Aorta (tissue), 5 donors: ENCODE measurements around the gene GNG4. TPM values are rescaled to one million over a fixed set of nuclear protein-coding genes. Genes with fewer than 3 reads are reported as not detected.
"Not testable (repeated sequence)": the region's sequence is repeated elsewhere in the genome, so short reads cannot be mapped to it uniquely, and the experiment has no call there.

ENCODE experiments used
- ATAC-seq: fragments of 200-7000 bp; cut with Tn5 transposase; one replicate; pipeline ENCODE4 v1.9.1; 2022; ENCODE audit warnings: moderate library complexity; ENCODE audit not compliant: low FRiP score
- DNase-seq, 2 donors: peaks; one replicate each; pipeline ENCODE4 v3.0.0-alpha.2; 2020
- H3K27ac ChIP-seq, 2 donors: one replicate each; pipeline ENCODE4 v1.5.1; 2013; ENCODE audit warnings: low read length in 2 of 2, mild to moderate bottlenecking in 2 of 2, moderate library complexity in 2 of 2, control low read depth in 1 of 2, inconsistent platforms in 1 of 2, low read depth in 1 of 2
- H3K27me3 ChIP-seq, 2 donors: one replicate each; pipeline ENCODE4 v1.6.1; 2013; ENCODE audit warnings: control low read depth in 1 of 2, low read length in 1 of 2, mild to moderate bottlenecking in 1 of 2, moderate library complexity in 1 of 2; ENCODE audit not compliant: insufficient read depth in 2 of 2, control insufficient read depth in 1 of 2
- H3K36me3 ChIP-seq, 2 donors: one replicate each; pipeline ENCODE4 v1.6.1; 2013; ENCODE audit warnings: control low read depth in 1 of 2, low read length in 1 of 2, mild to moderate bottlenecking in 1 of 2; ENCODE audit not compliant: insufficient read depth in 2 of 2, control insufficient read depth in 1 of 2
- H3K4me1 ChIP-seq, 2 donors: one replicate each; pipeline ENCODE4 v1.6.1; 2013; ENCODE audit warnings: low read length in 2 of 2, control low read depth in 1 of 2, mild to moderate bottlenecking in 1 of 2, moderate library complexity in 1 of 2; ENCODE audit not compliant: insufficient read depth in 2 of 2, control insufficient read depth in 1 of 2
- H3K4me3 ChIP-seq, 2 donors: one replicate each; pipeline ENCODE4 v1.5.1; 2013; ENCODE audit warnings: low read length in 2 of 2, control low read depth in 1 of 2, mild to moderate bottlenecking in 1 of 2
- H3K9me3 ChIP-seq: one replicate; pipeline ENCODE4 v1.6.1; 2013; ENCODE audit warnings: mild to moderate bottlenecking, low read length; ENCODE audit not compliant: control insufficient read depth
- WGBS, 2 donors: extraction: QIAGEN DNeasy Blood & Tissue Kit; methylation state at CpG; one replicate each; pipeline ENCODE4 v1.1.7; 2013; 5-methylcytosine and 5-hydroxymethylcytosine counted together
- intact Hi-C, 2 donors: fragments of 100-400 bp; cut with DNase I; formaldehyde crosslinking; loops; one replicate each; pipeline versions ENCODE4 v1.14.2 to v1.15.0; 2022
- polyA plus RNA-seq, 2 donors: library from polyadenylated mRNA; stranded (reverse); fragments of 200-250 nt; gene quantifications; one replicate each; pipeline ENCODE4 v1.2.3, GENCODE V29; 2013
- total RNA-seq, 2 donors: library from RNA; stranded (reverse); fragmentation: NEBNext Ultra II Directional; extraction: Animal tissue kit (Norgen Biotek cat#: 25700); gene quantifications; one replicate each; pipeline ENCODE4 v1.2.1, GENCODE V29; 2021
- donor health status: healthy with polysubstance abuse.
- donor health status: Bipolar disorder and iron deficiency.
- donor health status: DM: no; HTN: no; CAD: no.
- donor health status: DM: no; HTN: no; CAD: no.
- donor health status: DM: yes; HTN: yes; CAD: no.

The GNG4 gene
- total and polyA plus RNA-seq, 4 donors: 0.23 to 4.4 (median 0.62) TPM

DNA sequence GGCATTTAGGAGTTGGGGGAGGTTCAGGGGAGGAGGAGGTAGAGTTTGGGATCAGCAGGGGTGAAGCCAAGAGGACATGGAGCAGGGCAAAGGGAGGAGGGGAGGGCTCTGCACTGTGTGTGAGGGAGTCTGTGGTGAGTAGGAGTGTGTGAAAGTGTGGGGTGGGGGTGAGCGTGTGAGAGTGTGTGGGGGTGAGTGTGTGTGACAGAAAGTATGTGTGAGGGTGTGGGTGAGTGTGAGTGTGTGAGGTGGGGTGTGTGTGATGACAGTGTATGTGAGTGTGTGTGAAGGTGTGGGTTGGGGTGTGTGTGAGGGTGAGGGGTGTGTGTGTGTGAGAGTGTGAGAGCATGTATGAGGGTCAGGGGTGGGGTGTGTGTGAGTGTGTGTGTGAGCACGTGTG lies 62.6 kb downstream of the GNG4 start:
- ATAC-seq: no peak
- Histone ChIP-seq H3K4me3 (no peak overlapping the region), H3K36me3 (no peaks in the 10 kb centered on the region), H3K4me1 (no peaks in the 10 kb centered on the region), H3K27me3 (no peaks in the 10 kb centered on the region), H3K9me3 (no peaks in the 10 kb centered on the region), H3K27ac (no peak overlapping the region)
- intact Hi-C loops: loop anchor here in 1 of 2 donors (10.0 kb wide), 1 partner anchor 58 kb away; the partner anchor contains the start of gene GNG4
- 86 to 92% methylated on average over 2 of the region's 2 CpGs for WGBS, 2 donors
- DNase-seq: no peak

DNA sequence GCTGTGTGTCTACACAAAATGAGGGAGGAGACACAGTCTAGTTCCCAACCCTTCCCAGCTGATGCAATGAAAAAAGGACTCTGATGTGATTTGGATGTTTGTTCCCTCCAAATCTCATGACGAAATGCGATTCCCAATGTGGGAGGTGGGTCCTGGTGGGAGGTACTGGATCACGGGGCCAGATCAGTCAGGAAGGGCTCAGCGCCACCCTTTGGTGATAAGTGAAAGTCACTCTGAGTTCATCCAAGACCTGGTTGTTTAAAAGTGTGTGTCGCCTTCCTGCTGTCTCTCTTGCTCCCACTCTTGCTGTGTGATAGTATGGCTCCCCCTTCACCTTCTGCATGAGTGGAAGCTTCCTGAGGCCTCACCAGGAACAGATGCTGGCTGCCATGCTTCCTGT lies 63.2 kb downstream of the GNG4 start:
- no peaks in the 10 kb centered on the region for H3K36me3 ChIP-seq
- H3K27ac ChIP-seq: no peak overlapping the region
- intact Hi-C loops: loop anchor here in 1 of 2 donors (10.0 kb wide), 1 partner anchor 58 kb away; the partner anchor contains the start of gene GNG4
- no peak overlapping the region for H3K4me3 ChIP-seq
- H3K4me1 ChIP-seq: no peaks in the 10 kb centered on the region
- 69 to 74% methylated on average over 5 of the region's 5 CpGs for WGBS, 2 donors
- no peaks in the 10 kb centered on the region for H3K27me3 ChIP-seq
- no peak for ATAC-seq
- no peak for DNase-seq
- no peaks in the 10 kb centered on the region for H3K9me3 ChIP-seq

DNA sequence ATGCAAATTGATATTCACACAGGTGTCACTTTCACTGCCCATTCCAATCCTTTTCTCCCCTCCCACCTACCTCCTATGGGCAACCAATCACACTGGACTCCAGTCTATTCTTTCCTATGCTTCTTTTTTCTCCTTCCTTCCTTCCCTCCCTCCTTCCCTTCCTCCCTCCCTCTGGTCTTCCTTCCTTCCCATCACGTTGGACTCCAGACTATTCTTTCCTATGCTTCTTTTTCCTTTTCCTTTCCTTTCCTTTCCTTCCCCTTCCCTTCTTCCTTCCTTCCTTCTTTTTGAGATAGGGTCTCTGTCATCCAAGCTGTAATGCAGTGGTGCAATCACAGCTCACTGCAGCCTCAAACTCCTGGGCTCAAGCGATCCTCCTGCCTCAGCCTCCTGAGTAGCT lies 64.6 kb downstream of the GNG4 start:
- H3K4me3 ChIP-seq: no peak overlapping the region
- no peaks in the 10 kb centered on the region for H3K27me3 ChIP-seq
- H3K4me1 ChIP-seq: no peaks in the 10 kb centered on the region
- 72 to 80% methylated on average over 2 of the region's 2 CpGs for WGBS, 2 donors
- H3K27ac ChIP-seq: no peak overlapping the region
- intact Hi-C loops: loop anchor here in 1 of 2 donors (10.0 kb wide), 1 partner anchor 60 kb away; the partner anchor contains the start of gene GNG4
- no peaks in the 10 kb centered on the region for H3K36me3 ChIP-seq
- no peak for ATAC-seq
- H3K9me3 ChIP-seq: no peaks in the 10 kb centered on the region
- DNase-seq: no peak

DNA sequence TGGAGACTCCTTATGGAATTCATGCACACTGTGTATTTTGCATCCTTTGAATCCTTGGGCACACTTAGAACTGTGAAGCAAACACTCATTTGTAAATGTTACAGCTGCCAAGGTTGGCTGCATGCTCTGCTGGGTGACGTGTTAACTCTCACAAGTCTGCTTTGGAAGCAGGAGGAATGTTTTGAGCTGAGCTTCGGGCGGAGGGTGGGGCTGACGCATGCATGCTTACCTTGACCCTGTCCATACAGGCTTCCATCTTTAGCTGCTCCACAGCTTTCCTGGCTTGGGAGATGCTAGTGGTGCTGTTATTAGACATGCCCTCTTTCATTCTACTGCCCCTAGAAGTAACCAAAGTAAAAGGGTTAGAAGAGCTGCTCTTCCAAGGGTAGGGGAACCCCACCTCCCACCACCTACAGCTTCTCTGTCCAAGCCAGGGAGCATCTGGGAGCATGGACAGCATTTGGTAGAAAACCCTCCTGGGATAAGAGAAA lies 66.0 kb downstream of the GNG4 start:
- ATAC-seq (no peak), DNase-seq (no peak)
- H3K27me3 ChIP-seq: no peaks in the 10 kb centered on the region
- 38 to 43% methylated on average over 4 of the region's 4 CpGs for WGBS, 2 donors
- no peaks in the 10 kb centered on the region for H3K36me3 ChIP-seq
- H3K9me3 ChIP-seq: no peaks in the 10 kb centered on the region
- no peak overlapping the region for H3K27ac ChIP-seq
- H3K4me3 ChIP-seq: no peak overlapping the region
- H3K4me1 ChIP-seq: no peaks in the 10 kb centered on the region
- intact Hi-C loops: loop anchor here in 1 of 2 donors (10.0 kb wide), 1 partner anchor 61 kb away; the partner anchor contains the start of gene GNG4

DNA sequence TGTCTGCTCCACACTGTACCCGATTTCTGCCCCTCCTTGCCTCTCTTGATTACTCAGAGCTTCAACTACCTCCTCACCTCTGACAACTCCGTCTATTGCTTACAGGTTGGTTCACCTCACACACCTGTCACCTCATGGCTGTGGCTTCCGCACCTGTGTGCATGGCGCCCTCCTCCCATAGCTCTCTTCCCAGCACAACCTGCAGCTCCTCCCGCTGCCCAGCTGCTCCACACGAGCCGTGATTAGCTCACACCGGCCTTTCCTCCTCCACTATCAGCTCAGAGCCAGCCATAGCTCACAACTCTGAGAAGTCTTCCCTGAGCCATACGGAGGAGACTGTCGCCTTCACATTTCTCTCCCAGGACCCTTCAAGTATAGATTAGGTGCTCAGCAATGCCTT lies 67.5 kb downstream of the GNG4 start:
- Histone ChIP-seq H3K27me3 (no peaks in the 10 kb centered on the region), H3K36me3 (no peaks in the 10 kb centered on the region), H3K4me1 (no peaks in the 10 kb centered on the region), H3K9me3 (no peaks in the 10 kb centered on the region), H3K4me3 (no peak overlapping the region), H3K27ac (no peak overlapping the region)
- 85% methylated on average over 10 of the region's 10 CpGs for WGBS, 2 donors
- intact Hi-C loops: loop anchor here in 1 of 2 donors (10.0 kb wide), 1 partner anchor 63 kb away; the partner anchor contains the start of gene GNG4
- ATAC-seq (no peak), DNase-seq (no peak)

DNA sequence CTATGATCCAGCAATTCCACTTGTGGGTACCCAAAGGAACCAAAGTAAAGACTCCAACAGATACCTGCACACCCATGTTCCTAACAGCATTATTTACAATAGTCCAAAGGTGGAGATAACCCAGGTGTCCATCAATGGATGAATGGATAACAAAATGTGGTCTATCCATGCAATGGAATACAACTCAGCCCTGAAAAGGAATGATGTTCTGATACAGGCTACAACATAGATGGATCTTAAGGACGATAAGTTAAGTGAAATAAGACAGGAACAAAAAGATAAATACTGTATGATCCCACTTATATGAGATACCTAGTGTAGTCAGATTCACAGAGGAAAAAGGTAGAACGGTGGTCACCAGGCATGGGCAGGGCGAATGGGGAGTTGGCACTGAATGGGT lies 69.7 kb downstream of the GNG4 start:
- Histone ChIP-seq H3K27me3 (no peaks in the 10 kb centered on the region), H3K27ac (no peak overlapping the region), H3K36me3 (no peaks in the 10 kb centered on the region), H3K4me1 (no peaks in the 10 kb centered on the region), H3K9me3 (no peaks in the 10 kb centered on the region), H3K4me3 (no peak overlapping the region)
- intact Hi-C loops: loop anchor here in 1 of 2 donors (10.0 kb wide), 1 partner anchor 65 kb away; the partner anchor contains the start of gene GNG4
- no peak for ATAC-seq
- no peak for DNase-seq
- 87 to 93% methylated on average over 3 of the region's 3 CpGs for WGBS, 2 donors

DNA sequence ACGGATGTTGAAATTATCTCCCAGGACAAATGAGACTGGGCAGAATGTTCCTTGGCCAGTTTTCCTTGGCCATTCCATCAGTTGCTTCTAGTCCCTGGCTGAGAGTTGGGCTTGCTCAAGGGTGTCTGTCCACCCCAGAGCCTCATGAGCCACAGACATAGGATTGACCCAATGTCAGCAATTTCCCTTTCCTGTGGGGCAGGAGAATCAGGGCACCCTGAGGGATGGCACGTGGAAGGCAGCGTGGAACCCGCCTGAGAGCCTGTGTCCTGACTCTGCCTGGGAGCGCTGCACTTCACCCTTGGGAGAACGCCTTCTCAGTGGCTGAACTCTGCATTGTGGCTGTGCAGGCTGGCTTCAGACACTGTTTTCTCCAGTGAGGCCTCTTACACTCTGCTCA lies 74.0 kb downstream of the GNG4 start:
- Histone ChIP-seq H3K27ac (no peak overlapping the region), H3K36me3 (no peaks in the 10 kb centered on the region), H3K4me3 (no peak overlapping the region), H3K27me3 (no peaks in the 10 kb centered on the region), H3K9me3 (no peaks in the 10 kb centered on the region), H3K4me1 (no peaks in the 10 kb centered on the region)
- ATAC-seq (no peak), DNase-seq (no peak)
- WGBS, 2 donors: 83% methylated on average over 6 of the region's 6 CpGs
- intact Hi-C loops: no loop called here

DNA sequence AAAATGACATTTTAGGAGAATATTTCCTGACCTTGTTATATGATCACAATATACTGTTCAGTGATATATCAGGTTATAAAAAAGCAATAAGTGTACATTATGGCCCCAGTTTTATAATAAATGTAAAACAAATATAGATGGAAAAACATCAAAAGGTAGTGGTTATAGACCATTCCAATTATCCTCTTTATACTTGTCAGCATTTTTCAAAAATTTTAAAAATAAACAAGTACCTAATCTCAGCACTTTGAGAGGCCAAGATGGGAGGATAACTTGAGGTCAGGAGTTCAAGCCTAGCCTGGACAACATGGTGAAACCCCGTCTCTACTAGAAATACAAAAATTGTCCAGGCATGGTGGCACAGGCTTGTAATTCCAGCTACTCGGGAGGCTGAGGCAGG lies 75.7 kb downstream of the GNG4 start:
- Histone ChIP-seq H3K27ac (no peak overlapping the region), H3K9me3 (no peaks in the 10 kb centered on the region), H3K4me1 (no peaks in the 10 kb centered on the region), H3K4me3 (no peak overlapping the region), H3K36me3 (no peaks in the 10 kb centered on the region), H3K27me3 (no peaks in the 10 kb centered on the region)
- 73 to 76% methylated on average over 2 of the region's 2 CpGs for WGBS, 2 donors
- ATAC-seq (no peak), DNase-seq (no peak)
- intact Hi-C loops: no loop called here

DNA sequence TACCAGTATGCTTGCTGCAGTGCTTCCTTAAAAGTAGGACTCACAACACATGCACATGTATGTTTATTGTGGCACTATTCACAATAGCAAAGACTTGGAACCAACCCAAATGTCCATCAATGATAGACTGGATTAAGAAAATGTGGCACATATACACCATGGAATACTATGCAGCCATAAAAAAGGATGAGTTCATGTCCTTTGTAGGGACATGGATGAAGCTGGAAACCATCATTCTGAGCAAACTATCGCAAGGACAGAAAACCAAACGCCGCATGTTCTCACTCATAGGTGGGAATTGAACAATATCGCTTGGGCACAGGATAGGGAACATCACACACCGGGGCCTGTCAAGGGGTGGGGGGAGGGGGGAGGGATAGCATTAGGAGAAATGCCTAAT lies 76.6 kb downstream of the GNG4 start:
- 93 to 100% methylated on average over 5 of the region's 5 CpGs for WGBS, 2 donors

More for the DNA sequence above, 76.6 kb downstream of the GNG4 start:
- intact Hi-C loops, H3K27ac ChIP-seq, H3K9me3 ChIP-seq, H3K4me3 ChIP-seq, DNase-seq, ATAC-seq, H3K27me3 ChIP-seq, H3K4me1 ChIP-seq, H3K36me3 ChIP-seq: not testable (repeated sequence)
